H1 (cell line): ENCODE measurements around the gene MAST2. TPM values are rescaled to one million over a fixed set of nuclear protein-coding genes. Genes with fewer than 3 reads are reported as not detected.
"Not testable (repeated sequence)": the region's sequence is repeated elsewhere in the genome, so short reads cannot be mapped to it uniquely, and the experiment has no call there.

Experiments
- CTCF ChIA-PET: fragments of 300-600 bp; sonication (Branson Sonifier 250); formaldehyde crosslinking; loops from one replicate; lab custom pipeline; 2021; ENCODE audit not compliant: partially characterized antibody; lab: Charles Lee
- POLR2A ChIA-PET: fragments of 300-600 bp; sonication (Branson Sonifier 250); formaldehyde crosslinking; loops from one replicate; lab custom pipeline; 2021; ENCODE audit warnings: inconsistent platforms; ENCODE audit not compliant: partially characterized antibody; lab: Charles Lee
- DNase-seq, 2 experiments: peaks; one replicate each; pipeline versions ENCODE4 v3.0.0 to v3.0.0-alpha.2; 2010 to 2022; ENCODE audit warnings: low spot score in 2 of 2, low read depth in 1 of 2, mixed read lengths in 1 of 2
- FAIRE-seq: peaks from 2 replicates; lab custom pipeline; 2011; peaks lifted over from hg19 to GRCh38; lab: Jason Lieb, UNC
- H2AFZ ChIP-seq: 2 replicates; pipeline ENCODE4 v1.8.1; 2012; ENCODE audit warnings: low read length, inconsistent platforms
- H2AK5ac ChIP-seq: 2 replicates; pipeline ENCODE4 v1.6.1; 2013; ENCODE audit warnings: low read depth, low read length
- H2BK120ac ChIP-seq: replicated peaks from 2 replicates; pipeline ENCODE3; 2013; ENCODE audit warnings: low read depth, low read length, inconsistent platforms
- H2BK12ac ChIP-seq: 2 replicates; pipeline ENCODE4 v1.6.1; 2013; ENCODE audit warnings: low read depth, low read length
- H2BK15ac ChIP-seq: 2 replicates; pipeline ENCODE4 v1.6.1; 2013; ENCODE audit warnings: low read length
- H2BK20ac ChIP-seq: 2 replicates; pipeline ENCODE4 v1.6.1; 2013; ENCODE audit warnings: low read length
- H2BK5ac ChIP-seq: 2 replicates; pipeline ENCODE4 v1.6.1; 2013; ENCODE audit warnings: low read depth, low read length
- H3K14ac ChIP-seq: 2 replicates; pipeline ENCODE4 v1.6.1; 2013; ENCODE audit warnings: inconsistent platforms; ENCODE audit not compliant: insufficient read length
- H3K18ac ChIP-seq: 2 replicates; pipeline ENCODE4 v1.6.1; 2013; ENCODE audit warnings: low read length; ENCODE audit errors: extremely low read depth
- H3K23ac ChIP-seq: 2 replicates; pipeline ENCODE4 v1.6.1; 2013; ENCODE audit warnings: inconsistent platforms; ENCODE audit not compliant: insufficient read length
- H3K23me2 ChIP-seq: 2 replicates; pipeline ENCODE4 v1.6.1; 2013; ENCODE audit warnings: low read depth, low read length
- H3K27ac ChIP-seq: 2 replicates; pipeline ENCODE4 v1.6.1; 2011; ENCODE audit warnings: low read depth, low read length, inconsistent platforms
- H3K27me3 ChIP-seq, 4 experiments: replicated peaks in 1 of 4; 1 replicate in 1 of 4; 2 replicates in 3 of 4; pipeline versions ENCODE4 v1.6.1 to v1.8.1; 2011 to 2013; ENCODE audit warnings: low read length in 3 of 4, mild to moderate bottlenecking in 3 of 4, inconsistent platforms in 2 of 4, mixed read lengths in 2 of 4, moderate library complexity in 1 of 4; ENCODE audit not compliant: control insufficient read depth in 3 of 4, insufficient read depth in 3 of 4; ENCODE audit errors: extremely low read depth in 1 of 4
- H3K36me3 ChIP-seq, 4 experiments: 2 replicates each; pipeline versions ENCODE4 v1.6.1 to v1.8.1; 2011 to 2013; ENCODE audit warnings: mild to moderate bottlenecking in 4 of 4, low read length in 3 of 4, moderate library complexity in 2 of 4, control low read depth in 1 of 4, inconsistent platforms in 1 of 4; ENCODE audit not compliant: insufficient read depth in 4 of 4, control insufficient read depth in 2 of 4
- H3K4ac ChIP-seq: replicated peaks from 2 replicates; pipeline ENCODE3; 2013; ENCODE audit warnings: low read length, low read depth, mixed read lengths, inconsistent platforms; ENCODE audit not compliant: insufficient read length
- H3K4me1 ChIP-seq, 4 experiments: replicated peaks in 1 of 4; 1 replicate in 1 of 4; 2 replicates in 3 of 4; pipeline versions ENCODE4 v1.6.1 to v1.8.1; 2011 to 2013; ENCODE audit warnings: low read length in 3 of 4, inconsistent platforms in 2 of 4, mixed read lengths in 1 of 4; ENCODE audit not compliant: insufficient read depth in 4 of 4, control insufficient read depth in 3 of 4
- H3K4me2 ChIP-seq, 2 experiments: 2 replicates each; pipeline versions ENCODE4 v1.6.1 to v1.8.1; 2011 to 2013; ENCODE audit warnings: low read depth in 2 of 2, low read length in 2 of 2, control low read depth in 1 of 2, inconsistent platforms in 1 of 2, mild to moderate bottlenecking in 1 of 2; ENCODE audit not compliant: insufficient read depth in 1 of 2
- H3K4me3 ChIP-seq, 4 experiments: fragments of 200-600, 300-600 bp in 1 of 4; sonication (generic), shearing (Covaris generic), sonication (Bioruptor Twin) in 1 of 4; 2 replicates each; pipeline versions ENCODE4 v1.5.1 to v1.8.1; 2011 to 2016; ENCODE audit warnings: low read length in 4 of 4, low read depth in 3 of 4, control low read depth in 2 of 4, inconsistent platforms in 2 of 4, mild to moderate bottlenecking in 2 of 4, mixed read lengths in 1 of 4, moderate library complexity in 1 of 4; ENCODE audit not compliant: insufficient read depth in 2 of 4; ENCODE audit errors: extremely low read depth in 1 of 4
- H3K56ac ChIP-seq: replicated peaks from 2 replicates; pipeline ENCODE3; 2013; ENCODE audit warnings: low read depth, mild to moderate bottlenecking, mixed read lengths, low read length, inconsistent platforms; ENCODE audit not compliant: insufficient read length
- H3K79me1 ChIP-seq: 2 replicates; pipeline ENCODE4 v1.6.1; 2013; ENCODE audit warnings: low read depth, low read length, control low read depth
- H3K79me2 ChIP-seq, 2 experiments: 2 replicates each; pipeline versions ENCODE4 v1.6.1 to v1.8.1; 2012 to 2013; ENCODE audit warnings: low read length in 2 of 2, mild to moderate bottlenecking in 2 of 2, inconsistent platforms in 1 of 2; ENCODE audit not compliant: insufficient read depth in 2 of 2, control insufficient read depth in 1 of 2
- H3K9ac ChIP-seq, 4 experiments: replicated peaks in 1 of 4; 1 replicate in 1 of 4; 2 replicates in 3 of 4; pipeline versions ENCODE4 v1.6.1 to v1.8.1; 2011 to 2013; ENCODE audit warnings: low read depth in 3 of 4, low read length in 3 of 4, control low read depth in 2 of 4, mild to moderate bottlenecking in 2 of 4, moderate library complexity in 2 of 4, inconsistent platforms in 1 of 4; ENCODE audit errors: extremely low read depth in 1 of 4
- H3K9me3 ChIP-seq, 2 experiments: 2 replicates each; pipeline versions ENCODE4 v1.6.1 to v1.8.1; 2012 to 2013; ENCODE audit warnings: mild to moderate bottlenecking in 2 of 2, moderate library complexity in 2 of 2, control low read depth in 1 of 2, inconsistent platforms in 1 of 2, low read depth in 1 of 2, low read length in 1 of 2, mixed read lengths in 1 of 2; ENCODE audit not compliant: insufficient read depth in 2 of 2
- H4K20me1 ChIP-seq, 2 experiments: replicated peaks in 1 of 2; 2 replicates each; pipeline versions ENCODE3 to v1.8.1; 2011 to 2013; ENCODE audit warnings: inconsistent platforms in 2 of 2, low read length in 2 of 2, mild to moderate bottlenecking in 1 of 2; ENCODE audit not compliant: insufficient read depth in 2 of 2, control insufficient read depth in 1 of 2
- H4K5ac ChIP-seq: 2 replicates; pipeline ENCODE4 v1.6.1; 2013; ENCODE audit warnings: low read length, low read depth, mixed read lengths, inconsistent platforms; ENCODE audit not compliant: insufficient read length
- H4K8ac ChIP-seq: 2 replicates; pipeline ENCODE4 v1.8.0; 2013; ENCODE audit warnings: mild to moderate bottlenecking, moderate library complexity, low read length, inconsistent platforms; ENCODE audit not compliant: insufficient read depth; ENCODE audit errors: extremely low read depth
- H4K91ac ChIP-seq: replicated peaks from 2 replicates; pipeline ENCODE3; 2013; ENCODE audit warnings: low read length, mixed read lengths, inconsistent platforms; ENCODE audit not compliant: insufficient read length
- WGBS, 2 experiments: shearing (Covaris generic) in 1 of 2; methylation state at CpG; one replicate each; pipeline versions ENCODE4 v1.1.6 to v1.1.7; 2013 to 2015; ENCODE audit warnings: low lambda C conversion rate in 2 of 2, mixed read lengths in 2 of 2, inconsistent platforms in 1 of 2, low coverage in 1 of 2, missing lambda C conversion rate in 1 of 2; ENCODE audit not compliant: insufficient replicate concordance in 2 of 2, insufficient coverage in 1 of 2, insufficient read length in 1 of 2; ENCODE audit errors: extremely low coverage in 1 of 2, missing lambda C conversion rate in 1 of 2; 5-methylcytosine and 5-hydroxymethylcytosine counted together
- polyA plus RNA-seq, 7 experiments: library from polyadenylated mRNA; depleted of rRNA in 3 of 7; stranded (reverse) in 5 of 7; unstranded in 2 of 7; fragments of >200 nt in 5 of 7; fragments of 200-250 nt in 2 of 7; gene quantifications; 1 replicate in 5 of 7; 2 replicates in 1 of 7; 4 replicates in 1 of 7; pipeline versions ENCODE4 v1.2.1 to v1.2.3, GENCODE V29; 2011 to 2013; ENCODE audit warnings: missing spikeins in 2 of 7, mixed read lengths in 2 of 7
- total RNA-seq: library from RNA; stranded (reverse); fragmentation: NEBNext Ultra II Directional; extraction: Animal tissue kit (Norgen Biotek cat#: 25700); gene quantifications from 2 replicates; pipeline ENCODE4 v1.2.1, GENCODE V29; 2021

MAST2 gene
- total and polyA plus RNA-seq, 2 of the 8 experiments (the other 6 are each of a cell fraction or from before 2014, with no cell fraction given) = 20.5 to 35.4 TPM

DNA sequence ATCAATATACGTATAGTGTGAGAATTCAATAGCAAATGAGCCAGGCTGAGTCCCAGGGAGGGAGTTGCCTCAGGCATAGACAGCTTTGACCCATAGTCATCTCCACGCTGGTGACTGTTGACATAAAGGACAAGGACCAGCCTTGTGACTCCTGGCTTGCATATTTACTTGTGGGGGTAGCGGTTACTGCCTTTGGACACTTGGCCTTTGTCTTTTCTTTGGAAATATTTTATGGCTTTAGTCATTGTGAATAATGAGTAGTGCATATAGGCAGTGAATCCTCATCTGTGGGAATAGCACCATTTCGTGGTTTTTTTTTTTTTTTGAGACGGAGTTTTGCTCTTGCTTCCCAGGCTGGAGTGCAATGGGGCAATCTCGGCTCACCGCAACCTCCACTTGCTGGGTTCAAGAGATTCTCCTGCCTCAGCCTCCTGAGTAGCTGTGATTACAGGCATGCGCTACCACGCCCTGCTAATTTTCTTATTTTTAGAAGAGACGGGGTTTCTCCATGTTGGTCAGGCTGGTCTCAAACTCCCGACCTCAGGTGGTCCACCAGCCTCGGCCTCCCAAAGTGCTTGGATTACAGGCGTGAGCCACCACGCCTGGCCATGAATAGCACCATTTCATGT lies 68.9 kb downstream of the MAST2 start:
- H3K79me2 ChIP-seq = peaks cover 0 to 24% of the 10 kb centered on the region in 2 experiments; a peak in 2 of 4 replicates
- H3K23me2 ChIP-seq, H3K23ac ChIP-seq, H4K91ac ChIP-seq, H4K8ac ChIP-seq, H3K14ac ChIP-seq, H2BK12ac ChIP-seq, FAIRE-seq, H2BK120ac ChIP-seq, H3K79me1 ChIP-seq, H3K18ac ChIP-seq, H2BK5ac ChIP-seq, H3K4me1 ChIP-seq, H3K36me3 ChIP-seq, POLR2A ChIA-PET, H2AFZ ChIP-seq, H2BK20ac ChIP-seq, DNase-seq, H4K20me1 ChIP-seq, H3K4me2 ChIP-seq, H3K9me3 ChIP-seq, H2BK15ac ChIP-seq, H3K4me3 ChIP-seq, CTCF ChIA-PET, H3K27me3 ChIP-seq, H2AK5ac ChIP-seq, H3K56ac ChIP-seq, H4K5ac ChIP-seq, H3K4ac ChIP-seq, H3K27ac ChIP-seq, H3K9ac ChIP-seq: not testable (repeated sequence)
- WGBS, 2 experiments = 92% methylated on average over 14 of the region's 14 CpGs; no CpG with 5 or more reads in 1 of the 2 experiments
